Gastrocnemius medialis (tissue), 4 donors: Measurements from ENCODE around the gene FAM153A. TPM values are rescaled to one million over a fixed set of nuclear protein-coding genes. Genes with fewer than 3 reads are reported as not detected.
"Not testable (repeated sequence)": the region's sequence is repeated elsewhere in the genome, so short reads cannot be mapped to it uniquely, and the experiment has no call there.

Source experiments
- ATAC-seq, 2 donors: fragments of 150-250 bp; one replicate each; pipeline ENCODE4 v1.9.1; 2016
- DNase-seq, 2 donors: peaks; one replicate each; pipeline ENCODE4 v3.0.0-alpha.2; 2019
- H3K27ac ChIP-seq, 4 donors: fragments of 200-600 bp; sonication (generic); 1 replicate in 1 of 4; 2 replicates in 3 of 4; pipeline ENCODE4 v1.5.1; 2016 to 2018; ENCODE audit warnings: mild to moderate bottlenecking in 2 of 4, moderate library complexity in 1 of 4
- H3K27me3 ChIP-seq, 3 donors: fragments of 200-600 bp; sonication (generic) in 2 of 3; 1 replicate in 1 of 3; 2 replicates in 2 of 3; pipeline versions ENCODE4 v1.5.1 to v1.6.0; 2016 to 2019; ENCODE audit warnings: mild to moderate bottlenecking in 1 of 3, moderate library complexity in 1 of 3
- H3K36me3 ChIP-seq, 2 donors: fragments of 200-600 bp; sonication (generic) in 1 of 2; one replicate each; pipeline ENCODE4 v1.5.1; 2017 to 2018
- H3K4me1 ChIP-seq, 2 donors: fragments of 200-600 bp; sonication (generic) in 1 of 2; one replicate each; pipeline ENCODE4 v1.5.1; 2016 to 2017; ENCODE audit warnings: mild to moderate bottlenecking in 2 of 2
- H3K4me3 ChIP-seq, 4 donors: fragments of 200-600 bp; sonication (generic) in 3 of 4; 1 replicate in 1 of 4; 2 replicates in 3 of 4; pipeline ENCODE4 v1.5.1; 2016 to 2019; ENCODE audit warnings: mild to moderate bottlenecking in 2 of 4
- H3K9me3 ChIP-seq, 3 donors: fragments of 200-600 bp; sonication (generic) in 2 of 3; 1 replicate in 1 of 3; 2 replicates in 2 of 3; pipeline ENCODE4 v1.5.1; 2016 to 2019
- in situ Hi-C, 4 donors: fragments of 200-750 bp; cut with MboI; loops; one replicate each; pipeline versions ENCODE4 v1.15.0 to v1.8.0; 2017; ENCODE audit warnings: low sequenced_read_pairs in 4 of 4
- intact Hi-C: fragments of 100-400 bp; cut with DNase I; formaldehyde crosslinking; loops from one replicate; pipeline ENCODE4 v1.15.1; 2023; ENCODE audit warnings: low total_unique reads
- total RNA-seq, 4 donors: library from RNA; depleted of rRNA; stranded (reverse); fragments of >200 nt; gene quantifications; one replicate each; pipeline versions ENCODE4 v1.1.0 to v1.2.3, GENCODE V29; 2016

FAM153A gene
- under 1 TPM in 1 of 4 donors, not detected in 3; 0.61 TPM for total RNA-seq

DNA sequence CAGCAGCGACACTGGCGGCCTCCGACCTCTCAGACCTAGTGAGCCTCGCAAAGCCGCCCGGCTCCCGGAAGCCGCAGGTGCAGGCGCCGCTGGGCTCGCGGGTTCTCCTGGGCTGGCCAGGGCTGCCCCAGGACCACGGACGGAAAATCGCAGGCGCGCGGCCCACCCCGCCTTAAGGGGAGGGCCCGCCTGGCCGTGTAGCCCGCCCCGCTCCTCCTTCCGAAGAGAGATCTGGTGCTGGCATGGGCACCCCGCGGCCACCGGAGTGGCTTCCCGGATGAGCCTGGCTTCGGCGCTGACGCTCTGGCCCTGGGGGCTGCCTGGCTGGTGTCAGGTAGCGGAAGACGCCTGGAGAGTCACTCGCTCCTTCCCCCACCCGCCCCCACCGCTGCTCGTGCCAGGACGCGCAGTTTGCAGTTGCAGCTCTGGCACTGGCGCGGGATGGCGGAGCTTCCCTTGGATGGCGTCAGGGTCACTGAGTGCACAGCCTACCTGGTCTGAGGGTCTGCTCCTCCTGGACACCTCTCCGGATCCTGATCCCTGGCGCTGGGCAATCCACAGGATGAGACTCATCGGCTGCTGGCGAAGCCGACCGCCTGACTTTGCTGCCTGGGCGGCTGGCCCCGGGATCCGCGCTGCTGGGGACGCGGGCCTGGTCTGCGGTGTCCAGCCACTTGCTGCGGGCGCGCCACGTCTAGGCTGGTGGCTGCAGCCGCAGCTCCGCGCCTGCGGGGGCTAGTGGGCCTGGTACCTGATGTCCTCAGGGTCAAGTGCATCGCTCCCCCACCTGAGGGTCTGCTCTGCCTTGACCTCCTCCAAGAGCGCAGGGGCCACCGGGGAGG lies at the start of gene FAM153A:
TSS of gene FAM153A (minus strand) at position 108 of the 842 bp plus-strand sequence.
- H3K4me3 ChIP-seq, intact Hi-C loops, H3K4me1 ChIP-seq, in situ Hi-C loops, H3K36me3 ChIP-seq, H3K27me3 ChIP-seq, H3K9me3 ChIP-seq, DNase-seq, H3K27ac ChIP-seq: not testable (repeated sequence)
- peak in 1 of 2 donors; percentile 18 for ATAC-seq

DNA sequence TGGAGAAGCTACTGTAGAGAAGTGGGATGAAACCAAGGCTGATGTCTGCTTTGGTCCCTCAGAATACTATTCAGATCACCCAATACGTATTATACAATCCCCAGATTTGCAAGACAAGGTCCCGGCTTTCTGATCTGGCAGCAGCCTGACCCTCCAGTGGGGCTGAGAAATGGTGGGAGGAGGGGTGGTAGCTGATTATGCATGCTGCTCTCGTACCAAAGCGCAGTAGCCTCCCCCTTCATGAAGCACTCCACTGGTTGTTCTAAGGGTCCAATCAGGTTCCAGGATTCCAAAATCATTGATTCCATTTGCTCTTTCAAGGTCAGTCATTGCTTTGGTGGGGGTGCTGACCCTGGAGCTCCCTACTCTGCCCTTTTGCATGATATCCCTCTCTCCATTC lies 49.6 kb upstream of the FAM153A start:
- in situ Hi-C loops, intact Hi-C loops, H3K4me1 ChIP-seq, H3K27ac ChIP-seq, DNase-seq, ATAC-seq, H3K4me3 ChIP-seq, H3K9me3 ChIP-seq, H3K27me3 ChIP-seq, H3K36me3 ChIP-seq: not testable (repeated sequence)

- H3K4me3 ChIP-seq, DNase-seq, ATAC-seq, H3K27me3 ChIP-seq, in situ Hi-C loops, H3K4me1 ChIP-seq, intact Hi-C loops, H3K36me3 ChIP-seq, H3K9me3 ChIP-seq, H3K27ac ChIP-seq: not testable (repeated sequence)
These were observed 43.4 kb upstream of the FAM153A start for GRCh38 chr5:177826073-177826472.

GRCh38 chr5:177824776-177825175 lies 42.1 kb upstream of the FAM153A start:
- H3K4me1 ChIP-seq, H3K36me3 ChIP-seq, intact Hi-C loops, ATAC-seq, H3K9me3 ChIP-seq, DNase-seq, H3K27ac ChIP-seq, H3K27me3 ChIP-seq, in situ Hi-C loops, H3K4me3 ChIP-seq: not testable (repeated sequence)

DNA sequence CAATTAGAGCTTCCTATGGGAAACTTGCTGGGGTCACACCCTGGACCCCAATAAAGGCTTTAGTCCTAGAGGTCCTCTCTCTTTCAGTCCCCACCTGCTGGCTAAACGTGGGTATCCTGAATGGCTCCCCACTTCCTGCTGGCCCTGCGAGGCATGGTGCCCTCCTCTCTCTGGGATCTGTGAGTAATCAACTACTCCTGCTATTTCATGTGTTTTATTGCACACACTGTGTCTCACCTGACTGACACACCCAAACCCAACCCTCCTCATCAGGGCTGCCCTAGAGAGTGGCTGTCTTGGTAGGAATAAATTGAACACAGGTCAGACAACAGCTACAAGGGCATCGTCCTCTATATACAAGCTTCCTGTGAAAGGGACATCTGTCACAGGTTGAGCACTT lies 39.8 kb upstream of the FAM153A start:
- DNase-seq, H3K9me3 ChIP-seq, H3K27me3 ChIP-seq, H3K27ac ChIP-seq, intact Hi-C loops, H3K4me1 ChIP-seq, in situ Hi-C loops, H3K4me3 ChIP-seq, H3K36me3 ChIP-seq, ATAC-seq: not testable (repeated sequence)

DNA sequence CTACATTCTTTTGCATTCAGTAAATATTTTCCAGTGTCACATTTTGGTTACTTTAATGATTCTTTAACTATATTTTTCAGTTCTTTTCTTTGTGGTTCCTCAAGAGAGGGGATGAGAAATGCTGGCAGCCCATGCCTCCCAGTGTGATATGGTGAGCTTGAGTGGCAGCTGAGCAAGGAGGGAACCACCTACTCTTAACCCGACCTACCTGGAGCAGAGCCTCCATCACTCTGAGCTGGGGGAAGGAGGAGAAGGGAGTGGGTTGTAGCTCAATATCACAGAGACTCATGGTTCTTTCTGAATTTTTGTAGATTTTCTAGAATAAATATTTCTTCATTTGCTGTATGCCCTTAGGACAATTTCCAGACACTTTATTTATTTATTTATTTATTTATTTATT lies 37.0 kb upstream of the FAM153A start:
- H3K4me1 ChIP-seq, H3K4me3 ChIP-seq, intact Hi-C loops, H3K27me3 ChIP-seq, H3K27ac ChIP-seq, DNase-seq, ATAC-seq, H3K36me3 ChIP-seq, in situ Hi-C loops, H3K9me3 ChIP-seq: not testable (repeated sequence)

GRCh38 chr5:177812814-177813425 lies 30.2 kb upstream of the FAM153A start:
- H3K27me3 ChIP-seq, intact Hi-C loops, H3K4me1 ChIP-seq, ATAC-seq, H3K9me3 ChIP-seq, H3K4me3 ChIP-seq, H3K36me3 ChIP-seq, H3K27ac ChIP-seq, in situ Hi-C loops, DNase-seq: not testable (repeated sequence)

GRCh38 chr5:177812160-177812743 lies 29.6 kb upstream of the FAM153A start:
- in situ Hi-C loops, intact Hi-C loops: not testable (repeated sequence)

GRCh38 chr5:177809209-177809913 lies 26.7 kb upstream of the FAM153A start:
- DNase-seq, ATAC-seq, intact Hi-C loops, H3K27me3 ChIP-seq, H3K4me1 ChIP-seq, H3K36me3 ChIP-seq, H3K4me3 ChIP-seq, H3K9me3 ChIP-seq, H3K27ac ChIP-seq, in situ Hi-C loops: not testable (repeated sequence)

More at GRCh38 chr5:177812160-177812743, 29.6 kb upstream of the FAM153A start:
- not testable (repeated sequence) for H3K4me3 ChIP-seq, H3K27ac ChIP-seq, DNase-seq, H3K9me3 ChIP-seq, ATAC-seq, H3K36me3 ChIP-seq, H3K4me1 ChIP-seq, H3K27me3 ChIP-seq

DNA sequence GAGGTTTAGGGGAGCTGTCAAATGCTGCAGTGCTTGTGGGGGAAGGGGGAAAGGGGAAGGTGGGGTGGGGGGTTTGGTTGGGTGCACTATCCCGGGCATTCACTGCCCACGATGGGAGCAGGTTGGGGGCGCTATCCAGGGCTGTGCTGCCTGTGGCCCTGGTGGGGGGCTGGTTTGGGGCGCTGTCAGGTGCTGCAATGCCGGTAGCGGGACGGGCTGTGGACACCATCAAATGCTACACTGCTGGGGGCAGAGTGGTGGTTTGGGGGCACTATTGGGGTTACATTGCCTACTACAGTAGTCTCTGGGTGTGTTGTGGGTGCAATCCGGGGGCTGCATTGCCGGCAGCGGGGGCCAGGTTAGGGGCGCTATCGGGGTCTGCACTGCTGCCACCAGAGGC lies 25.7 kb upstream of the FAM153A start:
- ATAC-seq, H3K4me1 ChIP-seq, H3K9me3 ChIP-seq, H3K27ac ChIP-seq, H3K36me3 ChIP-seq, H3K27me3 ChIP-seq, H3K4me3 ChIP-seq, in situ Hi-C loops, DNase-seq, intact Hi-C loops: not testable (repeated sequence)

- H3K9me3 ChIP-seq, in situ Hi-C loops, intact Hi-C loops, H3K4me3 ChIP-seq, DNase-seq, ATAC-seq, H3K4me1 ChIP-seq, H3K36me3 ChIP-seq, H3K27me3 ChIP-seq, H3K27ac ChIP-seq: not testable (repeated sequence)
These were observed 24.6 kb upstream of the FAM153A start for GRCh38 chr5:177807265-177807664.
